Stimulated activated naive CD8-positive, alpha-beta T cell treated with anti-CD3 and anti-CD28 coated beads, Interleukin-15, amount 100 ng/mL, for 72 hours (primary cell): ENCODE data around the gene RILP.

Experiments
- ATAC-seq: fragments of 150-1000 bp; cut with Tn5 transposase; 2 replicates; pipeline ENCODE4 v1.10.0; 2021; ENCODE audit warnings: mild to moderate bottlenecking, moderate library complexity
- DNase-seq, 2 donors: peaks; one replicate each; pipeline ENCODE4 v3.0.0; 2021 to 2022
- H3K27ac Mint-ChIP-seq, 2 donors: one replicate each; pipeline ENCODE4 v1.8.0; 2022; ENCODE audit warnings: mild to moderate bottlenecking in 2 of 2, mixed read lengths in 2 of 2, moderate library complexity in 2 of 2
- H3K27me3 Mint-ChIP-seq: one replicate; pipeline ENCODE4 v1.8.0; 2022; ENCODE audit warnings: mixed read lengths
- H3K4me1 Mint-ChIP-seq: one replicate; pipeline ENCODE4 v1.8.0; 2022; ENCODE audit warnings: mild to moderate bottlenecking, mixed read lengths
- H3K4me3 Mint-ChIP-seq, 2 donors: one replicate each; pipeline ENCODE4 v1.8.0; 2022; ENCODE audit warnings: mild to moderate bottlenecking in 2 of 2, mixed read lengths in 2 of 2, moderate library complexity in 1 of 2
- H3K9me3 Mint-ChIP-seq, 2 donors: one replicate each; pipeline ENCODE4 v1.8.0; 2022; ENCODE audit warnings: mixed read lengths in 2 of 2

RILP gene

DNA sequence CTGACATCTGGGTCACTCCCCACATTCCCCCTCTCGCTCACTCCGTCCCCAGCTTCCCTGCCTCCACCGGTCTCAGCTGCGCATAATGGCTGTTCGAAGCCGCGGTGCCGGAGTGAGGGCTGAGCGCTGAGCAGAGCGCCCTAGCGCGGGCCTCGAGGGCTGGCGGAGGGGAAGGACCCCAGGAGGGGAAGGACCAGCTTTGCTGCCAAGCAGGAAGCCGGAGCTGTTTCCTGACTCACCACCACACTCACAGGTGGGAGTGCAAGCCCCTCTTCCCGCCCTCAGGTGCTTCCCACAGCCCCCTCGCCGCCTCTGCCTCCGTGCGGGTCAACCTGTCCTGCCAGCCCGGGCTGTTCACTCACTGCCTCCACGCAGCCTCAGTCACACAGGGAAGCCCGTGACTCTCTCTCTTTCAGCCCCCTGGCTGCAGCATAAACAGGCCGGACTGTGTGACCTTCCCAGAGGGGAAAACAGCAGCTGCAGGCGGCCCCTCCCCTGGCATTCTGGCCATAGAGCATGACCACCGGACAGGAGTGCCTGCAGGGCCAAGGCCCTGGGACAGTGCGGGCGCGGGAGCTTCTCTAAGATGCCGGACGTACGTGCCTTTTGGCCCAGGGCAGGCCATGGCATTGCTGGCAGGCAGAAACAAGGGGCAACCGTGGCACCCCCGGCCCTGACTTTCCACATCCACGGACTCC, 44.7 kb downstream of the RILP start:
- ATAC-seq = no peak
- peaks cover 46% of the 10 kb centered on the region for H3K4me1 Mint-ChIP-seq
- peak overlapping the region; percentile 78 to 96 for H3K27ac Mint-ChIP-seq
- DNase-seq = peak in 1 of 2 donors; percentile 22
- H3K9me3 Mint-ChIP-seq = peaks cover 0 to 9% of the 10 kb centered on the region in 2 donors
- peak overlapping the region; percentile 51 to 66 for H3K4me3 Mint-ChIP-seq
- peaks cover 12% of the 10 kb centered on the region for H3K27me3 Mint-ChIP-seq

DNA sequence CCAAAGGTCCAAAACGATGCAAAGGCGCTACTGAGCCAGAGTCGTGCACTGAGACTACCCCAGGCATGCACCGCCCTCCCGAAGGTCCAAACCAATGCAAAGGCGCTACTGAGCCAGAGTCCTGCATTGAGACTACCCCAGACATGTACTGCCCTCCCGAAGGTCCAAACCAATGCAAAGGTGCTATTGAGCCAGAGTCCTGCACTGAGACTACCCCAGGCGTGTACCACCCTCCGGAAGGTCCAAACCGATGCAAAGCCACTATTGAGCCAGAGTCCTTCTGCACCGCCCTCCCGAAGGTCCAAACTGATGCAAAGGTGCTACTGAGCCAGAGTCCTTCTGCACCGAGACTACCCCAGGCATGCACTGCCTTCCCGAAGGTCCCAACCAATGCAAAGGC, 48.1 kb downstream of the RILP start:
- Mint-ChIP-seq H3K9me3 (peaks cover 0 to 9% of the 10 kb centered on the region in 2 donors), H3K27ac (no peak overlapping the region), H3K27me3 (peaks cover 12% of the 10 kb centered on the region), H3K4me1 (peaks cover 23% of the 10 kb centered on the region), H3K4me3 (no peak overlapping the region)
- DNase-seq = no peak
- no peak for ATAC-seq

DNA sequence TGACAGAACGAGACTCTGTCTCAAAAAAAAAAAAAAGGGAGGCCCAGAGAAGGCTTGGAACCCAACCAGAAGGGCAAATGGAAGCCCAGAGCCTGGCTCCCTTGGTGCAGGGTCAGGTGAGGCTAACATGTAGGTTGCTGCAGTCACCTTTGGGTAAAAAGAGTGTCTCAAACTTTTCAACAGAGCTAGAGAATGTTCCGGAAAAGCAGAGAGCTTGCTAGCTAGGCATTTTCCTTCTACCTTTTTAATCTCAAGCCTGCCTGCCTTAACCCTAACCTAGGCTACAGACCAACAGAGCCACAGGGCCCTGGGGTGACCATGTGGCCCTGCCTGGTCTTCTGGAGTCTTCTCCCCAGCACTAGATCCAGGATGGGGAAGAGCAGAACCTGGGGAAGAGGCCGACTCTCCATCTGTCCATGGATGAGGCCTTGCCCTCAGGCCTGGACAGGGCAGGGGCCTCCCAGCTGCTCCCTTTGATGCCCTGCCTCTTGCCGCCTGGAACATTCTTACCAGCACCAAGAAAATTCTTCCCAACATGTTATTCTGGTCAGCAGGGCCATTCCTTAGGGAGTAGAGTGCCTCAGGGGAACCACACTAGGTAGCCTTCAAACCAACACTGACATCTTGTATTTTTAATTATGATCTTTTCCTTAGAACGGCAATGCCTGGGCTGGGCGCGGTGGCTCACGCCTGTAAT, 51.1 kb downstream of the RILP start:
- Mint-ChIP-seq H3K9me3 (peaks cover 0 to 9% of the 10 kb centered on the region in 2 donors), H3K27ac (no peak overlapping the region), H3K4me1 (peaks cover 7% of the 10 kb centered on the region), H3K27me3 (no peaks in the 10 kb centered on the region), H3K4me3 (no peak overlapping the region)
- DNase-seq (no peak), ATAC-seq (no peak)

DNA sequence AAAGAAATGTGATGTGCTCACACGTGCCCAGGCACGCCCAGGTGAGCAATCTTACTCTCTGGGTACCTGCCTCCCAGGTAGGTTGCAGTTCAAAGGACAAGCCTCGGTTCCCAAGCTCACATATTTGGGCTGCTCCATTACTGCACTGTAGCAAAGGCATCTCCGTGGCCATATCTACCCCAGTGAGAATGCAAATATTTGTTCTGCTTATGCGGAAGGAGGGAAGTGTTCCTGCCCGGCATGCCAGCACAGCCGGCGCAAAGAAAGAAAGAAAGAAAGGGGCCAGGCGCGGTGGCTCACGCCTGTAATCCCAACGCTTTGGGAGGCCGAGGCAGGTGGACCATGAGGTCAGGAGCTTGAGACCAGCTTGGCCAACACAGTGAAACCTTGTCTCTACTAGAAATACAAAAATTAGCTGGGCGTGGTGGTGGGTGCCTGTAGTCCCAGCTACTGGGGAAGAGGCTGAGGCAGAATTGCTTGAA, 51.8 kb downstream of the RILP start:
- no peak for DNase-seq
- H3K27ac Mint-ChIP-seq = no peak overlapping the region
- H3K9me3 Mint-ChIP-seq = peaks cover 0 to 9% of the 10 kb centered on the region in 2 donors
- peaks cover 14% of the 10 kb centered on the region for H3K4me1 Mint-ChIP-seq
- H3K4me3 Mint-ChIP-seq = no peak overlapping the region
- ATAC-seq = no peak
- no peaks in the 10 kb centered on the region for H3K27me3 Mint-ChIP-seq
